ENCODE measurements around the gene SBNO2. TPM values are rescaled to one million over a fixed set of nuclear protein-coding genes. Genes with fewer than 3 reads are reported as not detected.

Gene SBNO2
- total and polyA plus RNA-seq, 9 of the 15 experiments (the other 6 are each of a cell fraction or from before 2014, with no cell fraction given) = 0.01 to 46.2 (median 6.7) TPM

DNA sequence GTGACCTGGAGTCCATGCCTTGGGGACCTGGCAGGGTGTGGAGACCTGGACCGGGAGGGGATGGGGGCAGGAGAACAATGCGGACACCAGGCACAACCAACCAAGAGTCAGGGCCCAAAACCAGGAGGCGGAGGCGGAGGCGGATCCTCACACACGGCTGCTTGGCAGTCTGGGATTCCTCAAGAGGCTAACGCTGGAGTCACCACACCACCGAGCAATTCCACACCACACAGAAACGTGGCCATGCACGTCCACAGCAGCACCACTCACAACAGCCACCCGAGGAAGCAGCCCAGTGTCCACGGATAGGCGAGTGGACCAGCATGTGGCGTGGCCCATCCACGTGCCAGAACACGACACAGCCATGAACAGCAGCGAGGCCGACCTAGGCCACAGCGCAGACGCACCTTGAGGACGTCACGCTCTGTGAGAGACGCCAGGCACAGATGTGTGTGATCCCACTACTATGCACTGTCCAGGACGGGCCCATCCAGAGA lies 17.7 kb downstream of the SBNO2 start:
- FAIRE-seq (no peak), DNase-seq (ENCODE audit: extremely low read depth in 1 of 4, low spot score in 3 of 4) (no peak), ATAC-seq (no peak)
- Histone ChIP-seq H3K9me1 (ENCODE audit: control insufficient read depth, insufficient read depth, low read length) (no peaks in the 10 kb centered on the region), H3K9ac (ENCODE audit: insufficient read depth in 1 of 2, low read depth in 2 of 2, low read length in 2 of 2) (no peak overlapping the region; a peak in 1 of 4 replicates), H3K36me3 (ENCODE audit: control insufficient read depth, insufficient read depth, low read length) (peaks cover 29% of the 10 kb centered on the region; the same call in 1 of the 3 replicates), H3K9me3 (replicated peaks; ENCODE audit: control insufficient read depth, insufficient read depth, low read depth, low read length) (no peaks in the 10 kb centered on the region), H3K27ac (ENCODE audit: extremely low read depth, low read depth, low read length) (no peak overlapping the region), H3K4me1 (replicated peaks in 1 of 2; ENCODE audit: control insufficient read depth in 2 of 2, insufficient read depth in 2 of 2, low read length in 2 of 2) (peaks cover 0 to 57% of the 10 kb centered on the region in 2 experiments; a peak in 2 of 5 replicates), H4K20me1 (replicated peaks; ENCODE audit: control insufficient read depth, insufficient read depth, low read length) (no peaks in the 10 kb centered on the region), H2AFZ (ENCODE audit: low read depth, low read length) (no peak overlapping the region), H3K4me3 (no peak overlapping the region), H3K27me3 (ENCODE audit: control insufficient read depth in 2 of 2, insufficient read depth in 2 of 2, low read length in 2 of 2) (no peaks in the 10 kb centered on the region), H3K79me2 (ENCODE audit: control insufficient read depth, insufficient read depth, low read length) (peaks cover 30% of the 10 kb centered on the region; the same call in 2 of the 3 replicates), H3K4me2 (ENCODE audit: insufficient read depth, low read length) (no peak overlapping the region)
- ChIA-PET POLR2A (interaction anchor here (0.5 kb wide), 2 partner anchors 31 to 38 kb away, joined by 3 read pairs; no protein-coding TSS in a partner anchor), CTCF (ENCODE audit: low intra/inter-chr PET ratio) (interaction anchor here (0.6 kb wide), 1 partner anchor 15 kb away, joined by 3 read pairs; no protein-coding TSS in a partner anchor)
- TF ChIP-seq, protein P1, sequence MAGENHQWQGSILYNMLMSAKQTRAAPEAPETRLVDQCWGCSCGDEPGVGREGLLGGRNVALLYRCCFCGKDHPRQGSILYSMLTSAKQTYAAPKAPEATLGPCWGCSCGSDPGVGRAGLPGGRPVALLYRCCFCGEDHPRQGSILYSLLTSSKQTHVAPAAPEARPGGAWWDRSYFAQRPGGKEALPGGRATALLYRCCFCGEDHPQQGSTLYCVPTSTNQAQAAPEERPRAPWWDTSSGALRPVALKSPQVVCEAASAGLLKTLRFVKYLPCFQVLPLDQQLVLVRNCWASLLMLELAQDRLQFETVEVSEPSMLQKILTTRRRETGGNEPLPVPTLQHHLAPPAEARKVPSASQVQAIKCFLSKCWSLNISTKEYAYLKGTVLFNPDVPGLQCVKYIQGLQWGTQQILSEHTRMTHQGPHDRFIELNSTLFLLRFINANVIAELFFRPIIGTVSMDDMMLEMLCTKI (IDR thresholded peaks at IDR 0.05; ENCODE audit: partially characterized antibody) = no peak
- no peak for TF ChIP-seq PML (IDR thresholded peaks at IDR 0.05; ENCODE audit: low read length)
- no peak for TF ChIP-seq TAF15 (IDR thresholded peaks at IDR 0.05; ENCODE audit: low read depth, low read length)
- no peak for TF ChIP-seq JUN (IDR thresholded peaks at IDR 0.05; ENCODE audit: borderline replicate concordance, low read depth, low read length)
- TF ChIP-seq JUN (CRISPR knock-in tag; IDR thresholded peaks at IDR 0.05; ENCODE audit: borderline replicate concordance) = no peak
- TF ChIP-seq POLR2G (IDR thresholded peaks at IDR 0.05; ENCODE audit: low read depth, low read length) = 0 out of 2 replicates have a peak, but pooled peaks have one; percentile 12
- TF ChIP-seq ZNF232 (CRISPR knock-in tag; IDR thresholded peaks at IDR 0.05) = no peak
- intact Hi-C loops (cut with micrococcal nuclease) = no loop called here
- in situ Hi-C loops (cut with MboI) = no loop called here
- 89% methylated on average over 23 of the region's 24 CpGs for WGBS (ENCODE audit: insufficient coverage, low coverage, missing lambda C conversion rate)
- no TSS peak for BruUV-seq (replicated peaks)
